Loucy (cell line): ENCODE results near the gene FEV.

Experiments used
- H2AFZ ChIP-seq: fragments of 200-600 bp; sonication (generic); 2 replicates; pipeline ENCODE4 v1.6.0; 2016; ENCODE audit warnings: antibody characterized with exemption, mild to moderate bottlenecking, low read length, moderate library complexity
- H3F3A ChIP-seq: fragments of 200-600 bp; 2 replicates; pipeline ENCODE4 v1.6.0; 2016; ENCODE audit warnings: antibody characterized with exemption, low read depth, mild to moderate bottlenecking
- H3K27me3 ChIP-seq: fragments of 200-600 bp; sonication (generic); 2 replicates; pipeline ENCODE4 v1.6.1; 2014; ENCODE audit warnings: low read length, mild to moderate bottlenecking; ENCODE audit not compliant: insufficient read depth, poor library complexity, severe bottlenecking
- H3K36me3 ChIP-seq: fragments of 200-600 bp; sonication (generic); 2 replicates; pipeline ENCODE4 v1.6.1; 2016; ENCODE audit warnings: low read length; ENCODE audit not compliant: insufficient read depth
- H3K4me1 ChIP-seq: fragments of 200-600 bp; sonication (generic); 2 replicates; pipeline ENCODE4 v1.5.1; 2014; ENCODE audit warnings: low read length, mild to moderate bottlenecking; ENCODE audit not compliant: insufficient read depth, poor library complexity, severe bottlenecking
- H3K4me2 ChIP-seq: fragments of 200-600 bp; sonication (generic); 2 replicates; pipeline ENCODE4 v1.6.0; 2014; ENCODE audit warnings: antibody characterized with exemption, low read length, low read depth, mild to moderate bottlenecking; ENCODE audit not compliant: poor library complexity, severe bottlenecking
- H3K4me3 ChIP-seq: fragments of 200-600 bp; sonication (generic); 2 replicates; pipeline ENCODE4 v1.5.1; 2014; ENCODE audit warnings: low read length, mild to moderate bottlenecking, mixed read lengths; ENCODE audit not compliant: poor library complexity, severe bottlenecking
- H3K79me2 ChIP-seq: fragments of 200-600 bp; sonication (generic); 2 replicates; pipeline ENCODE4 v1.6.1; 2014; ENCODE audit warnings: low read length; ENCODE audit not compliant: insufficient read depth
- H3K9ac ChIP-seq: fragments of 200-600 bp; sonication (generic); 2 replicates; pipeline ENCODE4 v1.6.0; 2014; ENCODE audit warnings: mild to moderate bottlenecking, low read depth, low read length, moderate library complexity; ENCODE audit not compliant: poor library complexity, severe bottlenecking
- H3K9me2 ChIP-seq: fragments of 200-600 bp; sonication (generic); replicated peaks from 2 replicates; pipeline ENCODE4 v1.6.1; 2016; ENCODE audit warnings: low read depth, low read length, mixed read lengths
- H3K9me3 ChIP-seq: fragments of 200-600 bp; sonication (generic); 2 replicates; pipeline ENCODE4 v1.6.1; 2014; ENCODE audit warnings: mild to moderate bottlenecking, antibody characterized with exemption, low read length, low read depth; ENCODE audit not compliant: insufficient read depth
- H4K20me1 ChIP-seq: fragments of 200-600 bp; sonication (generic); 2 replicates; pipeline ENCODE4 v1.6.0; 2014; ENCODE audit warnings: antibody characterized with exemption, low read length, mild to moderate bottlenecking; ENCODE audit not compliant: insufficient read depth, poor library complexity, severe bottlenecking
- EZH2phosphoT487 ChIP-seq: fragments of 200-600 bp; IDR thresholded peaks from 2 replicates; pipeline ENCODE4 v1.6.1; 2018; ENCODE audit warnings: antibody characterized with exemption, mild to moderate bottlenecking, moderate library complexity, borderline replicate concordance
- TF ChIP-seq, protein P1 (sequence below): fragments of 200-600 bp; sonication (generic); conservative IDR thresholded peaks from 2 replicates; pipeline ENCODE4 v1.5.1; 2014; ENCODE audit warnings: mild to moderate bottlenecking, antibody characterized with exemption, low read length

Gene FEV

DNA sequence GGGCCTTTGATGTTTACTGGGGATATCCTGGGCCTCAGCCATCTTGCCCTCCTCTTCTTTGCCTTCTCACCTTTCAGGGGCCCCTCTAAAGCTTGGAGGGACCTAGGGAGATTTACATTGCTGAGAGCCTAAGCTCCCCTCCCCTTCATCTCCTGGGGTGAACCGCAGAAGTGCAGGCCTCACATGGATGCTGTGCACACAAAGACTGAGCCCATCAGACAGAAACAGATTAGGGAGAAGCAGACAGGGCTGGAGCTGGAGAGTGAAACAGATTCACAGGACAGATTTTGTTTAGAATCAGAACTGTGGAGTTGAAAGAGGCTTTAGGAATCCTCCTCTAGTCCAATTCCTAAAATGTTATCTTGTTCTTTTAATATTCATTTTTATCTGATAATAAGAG lies 28.9 kb downstream of the FEV start:
- TF ChIP-seq EZH2phosphoT487: no peak
- TF ChIP-seq, protein P1, sequence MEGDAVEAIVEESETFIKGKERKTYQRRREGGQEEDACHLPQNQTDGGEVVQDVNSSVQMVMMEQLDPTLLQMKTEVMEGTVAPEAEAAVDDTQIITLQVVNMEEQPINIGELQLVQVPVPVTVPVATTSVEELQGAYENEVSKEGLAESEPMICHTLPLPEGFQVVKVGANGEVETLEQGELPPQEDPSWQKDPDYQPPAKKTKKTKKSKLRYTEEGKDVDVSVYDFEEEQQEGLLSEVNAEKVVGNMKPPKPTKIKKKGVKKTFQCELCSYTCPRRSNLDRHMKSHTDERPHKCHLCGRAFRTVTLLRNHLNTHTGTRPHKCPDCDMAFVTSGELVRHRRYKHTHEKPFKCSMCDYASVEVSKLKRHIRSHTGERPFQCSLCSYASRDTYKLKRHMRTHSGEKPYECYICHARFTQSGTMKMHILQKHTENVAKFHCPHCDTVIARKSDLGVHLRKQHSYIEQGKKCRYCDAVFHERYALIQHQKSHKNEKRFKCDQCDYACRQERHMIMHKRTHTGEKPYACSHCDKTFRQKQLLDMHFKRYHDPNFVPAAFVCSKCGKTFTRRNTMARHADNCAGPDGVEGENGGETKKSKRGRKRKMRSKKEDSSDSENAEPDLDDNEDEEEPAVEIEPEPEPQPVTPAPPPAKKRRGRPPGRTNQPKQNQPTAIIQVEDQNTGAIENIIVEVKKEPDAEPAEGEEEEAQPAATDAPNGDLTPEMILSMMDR: no peak
- Histone ChIP-seq H3K4me3 (no peak overlapping the region), H3K9ac (no peak overlapping the region), H3K36me3 (no peaks in the 10 kb centered on the region), H3K4me1 (peaks cover 18% of the 10 kb centered on the region), H2AFZ (no peak overlapping the region), H3K4me2 (no peak overlapping the region), H3K79me2 (peaks cover 5% of the 10 kb centered on the region; the same call in 1 of the 2 replicates), H3K9me2 (no peaks in the 10 kb centered on the region), H3K27me3 (no peaks in the 10 kb centered on the region), H3K9me3 (no peaks in the 10 kb centered on the region), H4K20me1 (no peaks in the 10 kb centered on the region), H3F3A (no peaks in the 10 kb centered on the region)

DNA sequence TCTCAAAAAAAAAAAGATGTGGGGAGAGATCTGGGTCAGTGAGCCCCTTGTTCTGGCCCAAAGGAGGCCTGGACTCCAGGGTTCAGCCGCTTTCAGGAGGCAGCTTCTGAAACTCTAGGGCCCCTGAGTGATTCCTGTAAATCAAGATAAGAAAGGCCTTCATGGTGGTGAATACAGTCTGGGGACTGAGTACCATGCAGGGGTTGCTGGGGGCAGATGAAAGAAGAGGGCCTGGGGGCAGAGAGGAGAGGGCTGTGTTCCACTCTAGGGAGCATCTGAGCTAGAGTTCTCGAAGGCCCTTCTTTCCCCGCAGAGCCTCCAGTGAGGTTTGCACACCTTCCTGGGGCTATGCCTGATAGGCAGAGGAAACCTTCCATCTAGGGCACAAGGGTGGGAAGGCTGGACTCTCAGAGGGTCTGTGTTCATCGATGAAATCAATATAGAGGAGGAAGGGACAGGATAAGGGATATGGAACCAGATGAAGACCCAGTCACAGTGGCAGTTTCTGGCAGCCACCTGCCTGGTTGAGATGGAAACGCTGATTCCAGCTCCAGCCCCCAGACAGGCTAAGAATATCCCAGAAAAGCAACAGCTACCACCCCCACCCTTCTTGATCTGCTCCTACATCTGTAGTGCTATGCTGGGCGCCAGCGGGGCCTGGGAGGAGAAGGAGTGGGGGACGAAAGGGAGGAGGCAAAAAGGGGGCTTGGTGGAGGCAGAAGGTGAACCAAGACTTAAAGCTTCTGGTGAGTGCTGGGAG lies 30.3 kb downstream of the FEV start:
- no peaks in the 10 kb centered on the region for H3K9me3 ChIP-seq
- no peak overlapping the region for H3K9ac ChIP-seq
- H2AFZ ChIP-seq: no peak overlapping the region
- H3K4me2 ChIP-seq: no peak overlapping the region
- no peaks in the 10 kb centered on the region for H4K20me1 ChIP-seq
- H3K9me2 ChIP-seq: no peaks in the 10 kb centered on the region
- peaks cover 18% of the 10 kb centered on the region for H3K4me1 ChIP-seq
- no peaks in the 10 kb centered on the region for H3K27me3 ChIP-seq
- no peaks in the 10 kb centered on the region for H3F3A ChIP-seq
- H3K36me3 ChIP-seq: no peaks in the 10 kb centered on the region
- no peak overlapping the region for H3K4me3 ChIP-seq
- TF ChIP-seq, protein P1: no peak
- TF ChIP-seq EZH2phosphoT487: no peak
- peaks cover 5% of the 10 kb centered on the region; the same call in 1 of the 2 replicates for H3K79me2 ChIP-seq

DNA sequence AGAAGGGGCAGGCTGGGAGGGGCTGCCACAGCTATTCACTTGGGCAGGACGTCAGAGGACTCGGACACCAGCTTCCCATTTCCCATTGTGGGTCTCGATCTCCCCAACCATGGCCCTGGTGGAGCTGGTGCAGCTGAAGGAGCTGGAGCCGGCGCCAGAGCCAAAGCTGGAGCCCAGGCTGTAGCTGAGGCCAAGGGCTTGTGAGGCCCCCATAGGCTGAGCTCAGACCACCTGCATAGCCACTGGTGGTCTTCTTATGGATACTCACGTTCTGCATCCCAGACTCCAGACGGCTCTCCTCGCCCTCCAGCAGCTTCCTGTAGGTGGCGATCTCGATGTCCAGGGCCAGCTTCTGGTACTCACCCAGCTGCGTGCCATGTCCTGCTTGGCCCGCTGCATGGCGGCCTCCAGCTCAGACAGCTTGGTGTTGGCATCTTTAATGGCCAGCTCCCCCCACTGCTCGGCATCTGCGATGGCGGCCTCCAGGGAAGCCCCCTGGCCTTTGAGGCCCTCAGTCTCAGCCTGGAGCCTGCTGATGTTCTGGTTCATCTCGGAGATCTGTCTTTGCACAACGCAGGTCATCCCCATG lies 31.5 kb downstream of the FEV start:
- no peaks in the 10 kb centered on the region for H3K9me2 ChIP-seq
- TF ChIP-seq, protein P1: peak; percentile 40
- no peak for TF ChIP-seq EZH2phosphoT487
- H4K20me1 ChIP-seq: no peaks in the 10 kb centered on the region
- no peaks in the 10 kb centered on the region for H3K9me3 ChIP-seq
- peaks cover 12% of the 10 kb centered on the region for H3K4me1 ChIP-seq
- no peak overlapping the region for H3K4me2 ChIP-seq
- peaks cover 2% of the 10 kb centered on the region; the same call in 1 of the 2 replicates for H3K79me2 ChIP-seq
- H3F3A ChIP-seq: no peaks in the 10 kb centered on the region
- no peak overlapping the region for H3K9ac ChIP-seq
- H3K36me3 ChIP-seq: no peaks in the 10 kb centered on the region
- no peaks in the 10 kb centered on the region for H3K27me3 ChIP-seq
- no peak overlapping the region for H2AFZ ChIP-seq
- H3K4me3 ChIP-seq: no peak overlapping the region
